HUES6 (cell line): ENCODE data around the gene SYNJ2.

Experiments used
- H3K27ac ChIP-seq: 2 replicates; pipeline ENCODE4 v1.7.0; 2013; ENCODE audit warnings: low read depth, mild to moderate bottlenecking, low read length, inconsistent platforms
- H3K27me3 ChIP-seq: 2 replicates; pipeline ENCODE4 v1.6.1; 2013; ENCODE audit warnings: low read length; ENCODE audit not compliant: control insufficient read depth, insufficient read depth
- H3K36me3 ChIP-seq: 2 replicates; pipeline ENCODE4 v1.6.1; 2013; ENCODE audit warnings: low read length; ENCODE audit not compliant: control insufficient read depth, insufficient read depth
- H3K4me1 ChIP-seq: 2 replicates; pipeline ENCODE4 v1.6.1; 2013; ENCODE audit warnings: low read length; ENCODE audit not compliant: control insufficient read depth, insufficient read depth
- H3K4me3 ChIP-seq: 2 replicates; pipeline ENCODE4 v1.5.1; 2013; ENCODE audit warnings: low read depth, low read length
- H3K9ac ChIP-seq: one replicate; pipeline ENCODE4 v1.6.1; 2013; ENCODE audit warnings: mild to moderate bottlenecking, low read length
- H3K9me3 ChIP-seq: 2 replicates; pipeline ENCODE4 v1.6.1; 2013; ENCODE audit warnings: low read depth, low read length; ENCODE audit not compliant: control insufficient read depth, insufficient read depth

The SYNJ2 gene

DNA sequence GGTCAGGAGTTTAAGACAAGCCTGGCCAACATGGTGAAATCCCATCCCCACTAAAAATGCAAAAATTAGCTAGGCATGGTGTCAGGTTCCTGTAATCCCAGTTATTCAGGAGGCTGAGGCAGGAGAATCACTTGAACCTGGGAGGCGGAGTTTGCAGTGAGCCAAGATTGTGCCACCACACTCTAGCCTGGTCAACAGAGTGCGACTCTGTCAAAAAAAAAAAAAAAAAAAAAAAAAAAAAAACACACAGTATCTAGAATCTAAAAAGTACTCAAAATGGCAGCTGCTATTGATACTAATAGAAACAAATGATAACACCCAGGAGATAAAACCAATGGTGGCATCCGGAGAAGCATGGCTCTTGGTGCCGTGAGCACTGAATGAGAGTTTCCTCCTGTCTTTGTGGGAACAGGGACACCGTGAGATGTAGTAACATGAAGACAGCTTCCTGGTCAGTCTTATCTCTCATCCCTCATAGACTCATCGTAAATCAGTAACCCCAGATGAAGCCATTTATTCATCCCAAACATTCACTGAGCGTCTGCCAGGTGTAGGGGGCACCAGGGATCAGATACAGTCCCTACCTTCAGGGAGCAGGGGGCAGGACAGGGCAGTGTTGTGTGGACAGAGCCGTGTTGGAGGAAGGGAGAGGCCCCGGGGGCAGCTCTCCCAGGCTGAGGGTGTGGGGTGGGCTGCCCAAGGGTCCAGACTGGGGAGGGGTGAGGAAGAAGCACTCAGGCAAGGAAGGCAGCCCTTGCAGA is 66.1 kb downstream of the SYNJ2 start:
- no peak overlapping the region for H3K27ac ChIP-seq
- H3K9me3 ChIP-seq, result no peaks in the 10 kb centered on the region
- H3K4me1 ChIP-seq, result no peaks in the 10 kb centered on the region
- H3K36me3 ChIP-seq, result peaks cover 3% of the 10 kb centered on the region; the same call in 1 of the 2 replicates
- no peak overlapping the region for H3K4me3 ChIP-seq
- H3K9ac ChIP-seq, result no peak overlapping the region
- no peaks in the 10 kb centered on the region for H3K27me3 ChIP-seq

DNA sequence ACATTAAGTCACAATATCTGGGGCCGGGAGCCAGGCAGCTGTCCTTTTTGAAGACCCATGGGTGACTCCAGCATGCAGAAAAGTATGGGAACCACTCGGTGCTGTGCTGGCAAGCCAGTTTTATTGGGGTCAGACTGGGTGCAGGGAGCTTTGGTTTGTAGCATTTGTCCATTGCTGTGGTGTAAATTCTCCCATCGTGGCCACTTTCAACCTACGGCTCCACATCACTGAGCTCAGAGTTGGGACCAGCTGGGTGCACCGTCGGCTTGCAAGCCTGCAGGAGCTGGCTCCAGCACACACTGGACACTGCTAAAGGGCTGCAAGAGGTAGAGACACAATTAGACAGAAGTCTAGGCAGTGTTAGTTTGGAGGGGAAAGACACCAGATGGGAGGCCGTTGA is 66.9 kb downstream of the SYNJ2 start:
- Histone ChIP-seq H3K36me3 (no peaks in the 10 kb centered on the region; the same call in 1 of the 2 replicates), H3K27me3 (no peaks in the 10 kb centered on the region), H3K9me3 (no peaks in the 10 kb centered on the region), H3K4me3 (no peak overlapping the region), H3K27ac (no peak overlapping the region), H3K9ac (no peak overlapping the region), H3K4me1 (no peaks in the 10 kb centered on the region)

DNA sequence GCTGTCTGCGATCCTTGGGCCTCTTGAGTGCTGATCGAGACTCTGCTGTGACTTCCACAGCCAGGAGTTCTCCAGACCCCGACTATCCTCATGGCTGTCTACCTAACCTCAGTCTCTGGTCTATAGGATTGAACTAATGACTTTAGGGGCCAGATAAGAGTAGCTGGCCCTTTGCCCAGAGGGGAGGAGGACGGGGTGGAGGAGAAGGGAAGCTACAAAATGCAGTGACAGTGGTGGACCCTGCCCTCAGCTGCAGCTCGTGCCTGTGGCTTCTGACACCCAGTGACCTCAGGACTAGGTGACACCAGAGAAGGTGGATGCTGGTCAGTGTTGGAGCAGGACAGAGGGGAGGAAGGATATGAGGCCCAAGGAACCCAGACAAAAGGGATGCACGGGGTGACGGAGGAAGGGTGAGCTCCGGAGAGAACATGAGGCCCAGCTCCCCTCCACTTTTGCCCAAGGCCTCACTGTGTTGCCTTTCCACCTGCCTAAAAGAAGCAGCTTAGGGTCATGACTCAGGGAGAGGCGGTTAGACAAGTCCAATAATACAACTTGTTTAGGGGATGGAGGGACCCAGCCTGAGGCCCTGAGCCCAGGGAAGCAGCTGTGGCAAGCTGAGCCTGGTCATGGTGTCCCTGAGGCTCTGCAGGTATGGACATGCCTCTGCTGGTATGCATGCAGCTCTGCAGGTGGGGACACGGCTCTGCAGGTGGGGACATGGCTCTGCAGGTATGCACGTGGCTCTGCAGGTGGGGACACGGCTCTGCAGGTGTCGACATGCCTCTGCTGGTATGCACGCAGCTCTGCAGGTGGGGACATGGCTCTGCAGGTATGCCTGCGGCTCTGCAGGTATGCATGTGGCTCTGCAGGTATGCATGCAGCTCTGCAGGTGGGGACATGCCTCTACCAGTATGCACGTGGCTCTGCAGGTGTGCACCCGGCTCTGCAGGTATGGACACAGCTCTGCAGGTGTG is 67.7 kb downstream of the SYNJ2 start:
- no peaks in the 10 kb centered on the region for H3K9me3 ChIP-seq
- H3K9ac ChIP-seq, result no peak overlapping the region
- H3K36me3 ChIP-seq, result no peaks in the 10 kb centered on the region
- H3K27me3 ChIP-seq, result no peaks in the 10 kb centered on the region
- no peak overlapping the region for H3K27ac ChIP-seq
- no peak overlapping the region for H3K4me3 ChIP-seq
- no peaks in the 10 kb centered on the region for H3K4me1 ChIP-seq

DNA sequence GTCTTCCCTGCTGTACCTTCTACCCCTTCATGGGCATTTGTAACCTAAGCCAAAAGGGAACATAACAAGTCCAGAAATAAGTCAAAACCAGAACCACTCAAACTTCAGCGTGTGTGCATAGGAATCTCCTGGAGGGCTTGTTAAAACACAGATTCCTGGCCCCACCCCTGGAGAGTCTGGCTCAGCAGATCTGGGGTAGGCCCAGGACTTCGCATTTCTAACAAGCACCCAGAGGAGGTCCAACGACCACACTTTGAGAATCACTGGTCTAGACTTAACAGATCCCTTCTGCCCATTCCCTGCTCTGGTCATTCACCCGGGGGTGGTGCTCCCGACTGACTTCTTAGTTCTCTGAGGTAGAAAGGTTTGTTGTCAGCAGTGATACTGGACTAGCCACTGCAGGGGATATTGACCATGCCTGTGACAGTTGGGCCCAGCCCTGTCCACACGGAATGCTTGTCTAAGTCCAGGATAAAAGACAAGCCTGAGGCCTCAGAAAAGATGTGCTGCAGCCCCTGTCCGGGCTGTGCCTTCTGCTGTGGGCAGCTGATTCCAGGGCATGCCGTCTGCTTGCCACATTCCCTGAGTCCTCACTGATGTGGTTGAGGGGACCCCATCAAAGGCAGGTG is 68.6 kb downstream of the SYNJ2 start:
- no peaks in the 10 kb centered on the region for H3K9me3 ChIP-seq
- H3K27me3 ChIP-seq, result no peaks in the 10 kb centered on the region
- H3K4me3 ChIP-seq, result no peak overlapping the region
- no peaks in the 10 kb centered on the region for H3K4me1 ChIP-seq
- H3K9ac ChIP-seq, result no peak overlapping the region
- H3K27ac ChIP-seq, result no peak overlapping the region
- H3K36me3 ChIP-seq, result no peaks in the 10 kb centered on the region

DNA sequence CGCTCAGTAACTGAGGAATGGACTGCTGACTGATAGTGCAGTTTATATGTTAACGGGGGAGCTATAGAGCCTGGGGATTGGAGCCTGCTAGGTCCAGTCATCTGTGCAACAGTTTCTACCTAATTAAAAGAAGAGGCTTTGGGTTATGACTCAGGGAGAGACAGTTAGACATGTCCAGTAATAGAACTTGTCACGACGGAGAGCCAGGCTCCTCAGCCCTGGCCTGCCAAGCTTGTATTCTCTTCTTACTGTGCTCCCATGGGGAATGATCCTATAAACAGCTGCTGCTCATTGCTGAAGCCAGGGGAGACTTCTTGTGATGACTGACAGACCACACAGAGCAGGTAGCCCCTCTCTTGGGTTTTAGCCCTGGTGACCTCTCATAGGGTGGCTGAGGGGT is 69.3 kb downstream of the SYNJ2 start:
- Histone ChIP-seq H3K4me3 (no peak overlapping the region), H3K4me1 (no peaks in the 10 kb centered on the region), H3K9ac (no peak overlapping the region), H3K27ac (no peak overlapping the region), H3K36me3 (no peaks in the 10 kb centered on the region), H3K9me3 (no peaks in the 10 kb centered on the region), H3K27me3 (no peaks in the 10 kb centered on the region)

DNA sequence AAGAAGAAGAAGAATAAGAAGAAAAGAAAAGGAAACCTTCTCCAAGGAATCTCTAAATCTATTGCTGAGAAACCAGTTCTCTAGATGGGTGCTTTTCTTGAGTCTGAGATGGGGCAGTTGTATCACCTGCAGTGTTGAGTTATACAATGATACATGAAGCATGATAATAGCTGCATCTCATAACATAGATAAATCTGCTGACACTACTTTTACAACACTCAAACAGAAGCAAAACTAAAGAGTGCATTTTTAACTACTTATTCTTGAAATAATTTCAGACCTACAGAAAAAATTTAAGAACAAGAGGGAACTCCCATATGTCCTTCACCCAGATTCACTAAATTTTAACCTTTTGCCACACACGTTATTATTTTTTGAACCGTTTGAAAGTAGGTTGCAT is 70.3 kb downstream of the SYNJ2 start:
- Histone ChIP-seq H3K27me3 (no peaks in the 10 kb centered on the region), H3K36me3 (no peaks in the 10 kb centered on the region), H3K9me3 (no peaks in the 10 kb centered on the region), H3K4me3 (no peak overlapping the region), H3K4me1 (no peaks in the 10 kb centered on the region), H3K27ac (no peak overlapping the region), H3K9ac (no peak overlapping the region)

DNA sequence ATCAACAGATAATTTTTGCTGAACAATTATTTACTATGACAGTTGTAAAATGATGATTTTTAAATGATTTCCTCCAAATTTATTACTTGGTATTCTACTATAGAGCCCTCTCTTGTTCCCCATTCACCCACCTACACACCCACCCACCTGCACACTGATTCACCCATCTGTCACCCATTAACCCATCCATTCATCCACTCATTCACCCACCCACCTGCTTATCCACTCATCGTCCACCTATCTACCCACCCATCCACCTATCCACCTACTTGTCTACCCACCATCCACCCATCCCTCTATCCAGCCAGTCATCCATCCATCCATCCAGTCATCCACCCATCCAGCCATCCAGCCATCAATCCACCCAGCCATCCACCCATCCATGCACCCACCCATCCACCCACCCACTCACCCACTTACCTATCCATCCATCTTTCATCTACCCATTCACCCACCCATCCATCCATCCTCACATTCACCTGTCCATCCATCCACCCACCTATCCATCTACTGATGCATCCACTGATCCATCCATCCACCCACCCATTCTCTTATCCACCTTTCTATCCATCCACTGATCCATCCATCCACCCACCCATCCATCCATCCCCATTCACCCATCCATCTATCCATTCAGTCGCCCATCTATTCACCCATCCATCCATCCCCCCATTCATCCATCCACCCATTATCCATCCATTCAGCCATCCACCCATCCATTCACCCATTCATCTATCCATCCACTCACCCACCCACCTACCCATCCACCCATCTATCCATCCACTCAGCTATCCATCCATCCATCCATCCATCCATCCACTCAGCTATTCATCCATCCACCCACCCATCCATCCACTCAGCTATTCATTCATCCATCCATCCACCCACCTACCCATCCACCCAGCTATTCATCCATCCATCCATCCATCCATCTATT is 72.0 kb downstream of the SYNJ2 start:
- no peaks in the 10 kb centered on the region for H3K9me3 ChIP-seq
- no peak overlapping the region for H3K9ac ChIP-seq
- no peak overlapping the region for H3K27ac ChIP-seq
- H3K27me3 ChIP-seq, result no peaks in the 10 kb centered on the region
- H3K4me3 ChIP-seq, result no peak overlapping the region
- H3K36me3 ChIP-seq, result no peaks in the 10 kb centered on the region
- no peaks in the 10 kb centered on the region for H3K4me1 ChIP-seq

DNA sequence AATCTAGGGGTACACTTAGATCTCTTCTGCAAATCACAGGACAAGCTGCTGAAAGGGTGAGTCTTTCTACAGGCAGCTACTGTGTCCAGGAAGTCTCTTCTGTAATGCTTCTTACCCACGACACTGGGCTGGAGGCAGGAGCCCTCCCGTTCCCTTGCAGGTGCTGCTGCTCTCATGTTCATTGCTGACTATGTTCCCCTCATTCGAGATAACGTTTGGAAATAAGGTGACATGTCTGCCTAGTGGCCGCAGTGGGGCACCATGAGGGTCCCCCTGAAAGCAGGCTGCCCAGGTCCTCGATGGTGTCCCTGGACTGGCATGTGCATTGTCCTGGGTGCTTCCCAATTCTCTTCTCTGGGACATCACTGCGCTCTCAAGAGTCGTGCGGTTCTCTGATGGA is 74.7 kb downstream of the SYNJ2 start:
- no peaks in the 10 kb centered on the region for H3K36me3 ChIP-seq
- H3K27ac ChIP-seq, result no peak overlapping the region
- H3K27me3 ChIP-seq, result no peaks in the 10 kb centered on the region

DNA sequence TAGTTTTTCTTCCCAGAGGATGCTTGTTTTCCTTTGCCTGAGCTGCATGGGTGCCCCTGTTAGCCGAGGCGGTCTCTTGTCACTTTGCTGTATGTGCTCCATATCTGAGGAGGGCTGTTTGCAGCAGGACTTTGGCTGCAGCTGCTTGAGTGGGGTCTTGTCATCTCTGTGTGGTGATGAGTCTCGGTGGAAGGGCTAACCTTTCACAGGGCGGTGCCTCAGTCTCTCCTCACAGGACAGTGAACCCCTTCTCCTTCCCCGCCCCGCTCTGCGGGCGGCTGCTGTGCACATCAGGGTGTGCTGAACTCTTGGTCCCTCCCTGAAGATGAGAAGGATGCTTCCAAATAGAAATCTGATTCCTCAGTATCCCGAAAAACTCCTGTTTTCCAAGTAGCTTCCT is 75.1 kb downstream of the SYNJ2 start:
- Histone ChIP-seq H3K9me3 (no peaks in the 10 kb centered on the region), H3K27me3 (no peaks in the 10 kb centered on the region), H3K4me3 (no peak overlapping the region), H3K27ac (no peak overlapping the region), H3K9ac (no peak overlapping the region), H3K4me1 (peaks cover 7% of the 10 kb centered on the region; the same call in 1 of the 2 replicates), H3K36me3 (no peaks in the 10 kb centered on the region)

More for the DNA sequence above, 74.7 kb downstream of the SYNJ2 start:
- Histone ChIP-seq H3K4me1 (peaks cover 7% of the 10 kb centered on the region; the same call in 1 of the 2 replicates), H3K9ac (no peak overlapping the region), H3K4me3 (no peak overlapping the region), H3K9me3 (no peaks in the 10 kb centered on the region)
